Spleen (tissue), 11 donors: ENCODE results near the gene CLCN6. TPM values are rescaled to one million over a fixed set of nuclear protein-coding genes. Genes with fewer than 3 reads are reported as not detected.

ENCODE experiments used
- DNase-seq: peaks from one replicate; pipeline ENCODE4 v3.0.0-alpha.2; 2020
- H3K27ac ChIP-seq, 8 donors: fragments of 200-600 bp; sonication (generic) in 7 of 8; 1 replicate in 4 of 8; 2 replicates in 4 of 8; pipeline versions ENCODE4 v1.5.0 to v1.8.0; 2016 to 2021; ENCODE audit warnings: inconsistent platforms in 4 of 8, mild to moderate bottlenecking in 4 of 8, moderate library complexity in 1 of 8
- H3K27me3 ChIP-seq, 7 donors: fragments of 200-600 bp; sonication (generic) in 6 of 7; replicated peaks in 1 of 7; 1 replicate in 4 of 7; 2 replicates in 3 of 7; pipeline versions ENCODE4 v1.5.0 to v1.8.0; 2016 to 2021; ENCODE audit warnings: inconsistent platforms in 3 of 7, mild to moderate bottlenecking in 1 of 7
- H3K36me3 ChIP-seq, 6 donors: fragments of 200-600 bp; sonication (generic) in 5 of 6; 1 replicate in 4 of 6; 2 replicates in 2 of 6; pipeline versions ENCODE4 v1.5.0 to v1.8.0; 2016 to 2021; ENCODE audit warnings: inconsistent platforms in 2 of 6
- H3K4me1 ChIP-seq, 6 donors: fragments of 200-600 bp; sonication (generic) in 5 of 6; 1 replicate in 3 of 6; 2 replicates in 3 of 6; pipeline versions ENCODE4 v1.5.0 to v1.8.0; 2016 to 2021; ENCODE audit warnings: inconsistent platforms in 3 of 6
- H3K4me3 ChIP-seq, 8 donors: fragments of 200-600 bp; sonication (generic) in 7 of 8; 1 replicate in 4 of 8; 2 replicates in 4 of 8; pipeline versions ENCODE4 v1.5.0 to v1.8.0; 2016 to 2021; ENCODE audit warnings: inconsistent platforms in 4 of 8, mild to moderate bottlenecking in 4 of 8, moderate library complexity in 2 of 8
- H3K9me3 ChIP-seq, 8 donors: fragments of 200-600 bp; sonication (generic) in 7 of 8; 1 replicate in 4 of 8; 2 replicates in 4 of 8; pipeline versions ENCODE4 v1.5.0 to v1.8.0; 2016 to 2021; ENCODE audit warnings: inconsistent platforms in 4 of 8
- POLR2A ChIP-seq, 3 donors: fragments of 450-650 bp; IDR thresholded peaks; one replicate each; pipeline ENCODE4 v1.5.1; 2017; ENCODE audit warnings: antibody characterized with exemption in 3 of 3, mild to moderate bottlenecking in 1 of 3
- POLR2AphosphoS5 ChIP-seq, 3 donors: sonication (generic); formaldehyde crosslinking; IDR thresholded peaks; one replicate each; pipeline ENCODE4 v1.5.1; 2017; ENCODE audit warnings: antibody characterized with exemption in 3 of 3
- WGBS, 5 donors: extraction: QIAGEN DNeasy Blood & Tissue Kit in 3 of 5; methylation state at CpG; one replicate each; pipeline versions ENCODE4 v1.1.5 to v1.1.7; 2013 to 2018; 5-methylcytosine and 5-hydroxymethylcytosine counted together
- intact Hi-C: fragments of 100-400 bp; cut with DNase I; formaldehyde crosslinking; loops from one replicate; pipeline ENCODE4 v1.15.0; 2023; ENCODE audit warnings: low total_unique reads
- polyA plus RNA-seq, 3 donors: library from polyadenylated mRNA; stranded (reverse); fragments of 200-250 nt; gene quantifications; one replicate each; pipeline ENCODE4 v1.2.1, GENCODE V29; 2013
- total RNA-seq, 7 donors: library from RNA; depleted of rRNA in 3 of 7; stranded (reverse); fragments of >200 nt in 3 of 7; fragmentation: NEBNext Ultra II Directional in 4 of 7; extraction: Animal tissue kit (Norgen Biotek cat#: 25700) in 4 of 7; gene quantifications; one replicate each; pipeline versions ENCODE4 v1.1.0 to v1.2.1, GENCODE V29; 2016 to 2021
- TF ChIP-seq, protein P1 (sequence below), 11 experiments: fragments of 200-600 bp in 7 of 11; fragments of 450-650 bp in 4 of 11; sonication (generic) in 4 of 11; IDR thresholded peaks in 8 of 11; conservative IDR thresholded peaks in 3 of 11; 1 replicate in 7 of 11; 2 replicates in 4 of 11; pipeline versions ENCODE4 v1.4.0 to v1.8.0; 2016 to 2021; ENCODE audit warnings: antibody characterized with exemption in 11 of 11, inconsistent platforms in 4 of 11, mild to moderate bottlenecking in 1 of 11
- donor health status: healthy with polysubstance abuse.
- donor health status: DM: no; HTN: no; CAD: no; lungs with moderate emphysema.
- donor health status: DM: no; HTN: no; CAD: no.
- donor health status: Bipolar disorder and iron deficiency.
- donor health status: healthy.
- donor health status: DM: no; HTN: no; CAD: no.
- donor health status: DM: yes; HTN: yes; CAD: no.

CLCN6 gene
- total and polyA plus RNA-seq, 10 donors = 6.3 to 34.4 (median 23.2) TPM

DNA sequence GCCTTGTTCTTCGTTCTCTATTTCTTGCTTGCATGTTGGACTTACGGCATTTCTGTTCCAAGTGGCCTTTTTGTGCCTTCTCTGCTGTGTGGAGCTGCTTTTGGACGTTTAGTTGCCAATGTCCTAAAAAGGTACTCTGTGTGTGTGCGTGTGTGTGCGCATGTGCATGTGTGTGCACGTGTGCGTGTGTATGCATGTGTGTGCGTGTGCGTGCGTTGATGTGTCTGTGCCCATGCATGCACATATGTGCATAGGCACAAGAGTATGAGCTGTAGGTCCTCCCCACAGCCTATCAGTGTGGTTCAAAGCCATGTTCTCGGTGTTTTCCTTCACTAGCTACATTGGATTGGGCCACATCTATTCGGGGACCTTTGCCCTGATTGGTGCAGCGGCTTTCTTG lies 27.9 kb downstream of the CLCN6 start:
- intact Hi-C loops = no loop called here
- H3K27me3 ChIP-seq = no peaks in the 10 kb centered on the region
- no peaks in the 10 kb centered on the region for H3K9me3 ChIP-seq
- TF ChIP-seq POLR2AphosphoS5 (IDR thresholded peaks at IDR 0.05) (no peak), POLR2A (IDR thresholded peaks at IDR 0.05) (no peak)
- TF ChIP-seq, protein P1, sequence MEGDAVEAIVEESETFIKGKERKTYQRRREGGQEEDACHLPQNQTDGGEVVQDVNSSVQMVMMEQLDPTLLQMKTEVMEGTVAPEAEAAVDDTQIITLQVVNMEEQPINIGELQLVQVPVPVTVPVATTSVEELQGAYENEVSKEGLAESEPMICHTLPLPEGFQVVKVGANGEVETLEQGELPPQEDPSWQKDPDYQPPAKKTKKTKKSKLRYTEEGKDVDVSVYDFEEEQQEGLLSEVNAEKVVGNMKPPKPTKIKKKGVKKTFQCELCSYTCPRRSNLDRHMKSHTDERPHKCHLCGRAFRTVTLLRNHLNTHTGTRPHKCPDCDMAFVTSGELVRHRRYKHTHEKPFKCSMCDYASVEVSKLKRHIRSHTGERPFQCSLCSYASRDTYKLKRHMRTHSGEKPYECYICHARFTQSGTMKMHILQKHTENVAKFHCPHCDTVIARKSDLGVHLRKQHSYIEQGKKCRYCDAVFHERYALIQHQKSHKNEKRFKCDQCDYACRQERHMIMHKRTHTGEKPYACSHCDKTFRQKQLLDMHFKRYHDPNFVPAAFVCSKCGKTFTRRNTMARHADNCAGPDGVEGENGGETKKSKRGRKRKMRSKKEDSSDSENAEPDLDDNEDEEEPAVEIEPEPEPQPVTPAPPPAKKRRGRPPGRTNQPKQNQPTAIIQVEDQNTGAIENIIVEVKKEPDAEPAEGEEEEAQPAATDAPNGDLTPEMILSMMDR (IDR thresholded peaks at IDR 0.05 in 8 of 11, conservative IDR thresholded peaks at IDR 0.05 in 3 of 11) = no peak
- no peak overlapping the region for H3K4me3 ChIP-seq
- no peak for DNase-seq
- peaks cover 0 to 5% (median 2%) of the 10 kb centered on the region in 6 donors for H3K4me1 ChIP-seq
- peaks cover 7 to 100% (median 91%) of the 10 kb centered on the region in 6 donors for H3K36me3 ChIP-seq
- WGBS, 5 donors = 92 to 98% (median 95%) methylated on average over 11 to 13 of the region's 13 CpGs
- H3K27ac ChIP-seq = no peak overlapping the region

DNA sequence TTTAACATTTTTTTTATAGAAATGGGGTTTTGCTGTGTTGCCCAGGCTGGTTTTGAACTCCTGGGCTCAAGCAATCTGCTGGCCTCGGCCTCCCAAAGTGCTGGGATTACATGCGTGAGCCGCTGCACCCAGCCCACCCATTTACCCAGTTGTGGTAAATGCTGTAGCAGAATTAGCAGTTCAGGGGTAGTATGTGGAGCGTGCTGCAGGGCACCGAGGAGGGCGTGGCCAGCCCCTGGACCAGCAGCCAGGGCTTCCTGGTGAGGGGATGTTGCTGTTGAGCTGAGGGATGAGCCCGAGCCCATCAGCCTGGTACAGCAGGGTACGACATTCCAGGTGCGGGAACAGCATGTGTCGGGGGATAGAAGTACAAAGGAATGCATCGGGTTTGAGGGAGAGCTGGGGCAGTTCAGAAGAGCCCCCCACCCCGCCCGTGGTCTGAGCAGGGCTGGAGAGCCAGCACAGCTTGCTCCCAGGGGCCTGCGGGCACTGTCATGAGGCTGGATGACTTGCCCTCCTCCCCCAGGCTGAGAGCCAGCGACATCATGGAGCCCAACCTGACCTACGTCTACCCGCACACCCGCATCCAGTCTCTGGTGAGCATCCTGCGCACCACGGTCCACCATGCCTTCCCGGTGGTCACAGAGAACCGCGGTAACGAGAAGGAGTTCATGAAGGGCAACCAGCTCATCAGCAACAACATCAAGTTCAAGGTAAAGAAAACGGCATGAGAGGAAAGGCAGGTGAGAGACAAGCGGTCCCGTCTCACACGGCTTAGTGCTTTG lies 29.6 kb downstream of the CLCN6 start:
- H3K27me3 ChIP-seq = no peaks in the 10 kb centered on the region
- no peaks in the 10 kb centered on the region for H3K9me3 ChIP-seq
- peak in 1 of 3 donors; percentile 39 for TF ChIP-seq POLR2AphosphoS5 (IDR thresholded peaks at IDR 0.05)
- TF ChIP-seq, protein P1 (IDR thresholded peaks at IDR 0.05 in 8 of 11, conservative IDR thresholded peaks at IDR 0.05 in 3 of 11) = no peak
- no peak overlapping the region for H3K4me3 ChIP-seq
- DNase-seq = no peak
- peaks cover 12 to 100% (median 95%) of the 10 kb centered on the region in 6 donors for H3K36me3 ChIP-seq
- intact Hi-C loops = loop anchor here (5.0 kb wide), 1 partner anchor 57 kb away; no protein-coding TSS in a partner anchor
- peaks cover 0 to 8% (median 2%) of the 10 kb centered on the region in 6 donors for H3K4me1 ChIP-seq
- H3K27ac ChIP-seq = no peak overlapping the region
- 94 to 97% (median 95%) methylated on average over 28 of the region's 28 CpGs for WGBS, 5 donors

DNA sequence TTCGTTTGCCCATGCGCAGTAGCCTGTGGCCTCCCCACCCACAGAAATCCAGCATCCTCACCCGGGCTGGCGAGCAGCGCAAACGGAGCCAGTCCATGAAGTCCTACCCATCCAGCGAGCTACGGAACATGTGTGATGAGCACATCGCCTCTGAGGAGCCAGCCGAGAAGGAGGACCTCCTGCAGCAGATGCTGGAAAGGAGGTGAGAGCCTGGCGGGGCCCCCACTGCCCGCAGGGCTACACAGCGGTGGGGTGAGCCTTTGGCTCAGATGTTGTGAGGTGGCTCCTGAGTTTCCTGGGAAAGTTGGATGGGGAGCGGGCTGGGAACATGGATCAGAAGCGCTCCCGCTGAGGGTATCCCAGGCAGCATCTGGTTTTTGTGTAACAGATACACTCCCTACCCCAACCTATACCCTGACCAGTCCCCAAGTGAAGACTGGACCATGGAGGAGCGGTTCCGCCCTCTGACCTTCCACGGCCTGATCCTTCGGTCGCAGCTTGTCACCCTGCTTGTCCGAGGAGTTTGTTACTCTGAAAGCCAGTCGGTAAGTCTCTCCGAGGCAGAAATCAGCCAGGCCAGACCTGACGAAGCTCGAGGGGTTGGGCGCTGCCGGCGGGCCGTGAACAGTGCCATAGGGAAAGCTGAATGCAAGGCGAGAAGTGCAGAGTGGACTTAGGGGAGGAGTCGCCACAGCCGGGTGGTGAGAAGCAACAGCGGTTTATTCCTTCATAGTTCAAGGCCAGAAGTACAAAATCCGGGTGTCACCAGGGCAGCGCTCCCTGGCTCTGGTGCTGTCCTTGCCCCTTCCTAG lies 31.2 kb downstream of the CLCN6 start:
- no peak overlapping the region for H3K27ac ChIP-seq
- H3K27me3 ChIP-seq = no peaks in the 10 kb centered on the region
- TF ChIP-seq, protein P1 (IDR thresholded peaks at IDR 0.05 in 8 of 11, conservative IDR thresholded peaks at IDR 0.05 in 3 of 11) = peak in 1 of 11 experiments; percentile 12
- TF ChIP-seq POLR2AphosphoS5 (IDR thresholded peaks at IDR 0.05) (peak in 1 of 3 donors; percentile 35), POLR2A (IDR thresholded peaks at IDR 0.05) (no peak)
- 87 to 93% (median 91%) methylated on average over 31 to 36 of the region's 36 CpGs for WGBS, 5 donors
- no peak for DNase-seq
- H3K9me3 ChIP-seq = no peaks in the 10 kb centered on the region
- H3K4me1 ChIP-seq = peaks cover 7 to 23% (median 13%) of the 10 kb centered on the region in 6 donors
- H3K4me3 ChIP-seq = no peak overlapping the region
- peaks cover 17 to 100% (median 94%) of the 10 kb centered on the region in 6 donors for H3K36me3 ChIP-seq
- intact Hi-C loops = loop anchor here (5.0 kb wide), 1 partner anchor 55 kb away; no protein-coding TSS in a partner anchor
